ENCODE results near the gene EVA1A.

EVA1A gene

GRCh38 chr2:75518638-75519465 is 41.9 kb downstream of the EVA1A start:
- Histone ChIP-seq H3K23ac (ENCODE audit: low read length in 2 of 2) (no peak overlapping the region), H3K4me3 (ENCODE audit: insufficient read depth in 1 of 2, low read depth in 1 of 2, low read length in 2 of 2) (no peak overlapping the region), H3K9ac (ENCODE audit: low read length) (no peak overlapping the region), H3K14ac (ENCODE audit: low read length in 2 of 2) (no peak overlapping the region), H2BK120ac (ENCODE audit: low read depth, low read length) (no peak overlapping the region), H2BK5ac (ENCODE audit: low read depth, low read length, poor library complexity, severe bottlenecking) (no peak overlapping the region), H4K91ac (ENCODE audit: low read length) (no peak overlapping the region), H3K18ac (ENCODE audit: low read depth in 1 of 2, low read length in 2 of 2) (no peak overlapping the region), H3K4me1 (ENCODE audit: control insufficient read depth, insufficient read depth, low read depth, low read length) (peaks cover 4% of the 10 kb centered on the region), H2BK15ac (ENCODE audit: low read depth, poor library complexity, severe bottlenecking) (no peak overlapping the region), H3K36me3 (ENCODE audit: control insufficient read depth in 1 of 2, insufficient read depth in 2 of 2, low read depth in 1 of 2, low read length in 2 of 2) (peaks cover 26 to 40% of the 10 kb centered on the region in 2 experiments), H4K8ac (ENCODE audit: low read length) (no peak overlapping the region), H2AK5ac (ENCODE audit: low read length, severe bottlenecking) (no peak overlapping the region), H3K27me3 (ENCODE audit: control insufficient read depth in 1 of 2, insufficient read depth in 1 of 2, low read length in 2 of 2) (no peaks in the 10 kb centered on the region), H3K4ac (ENCODE audit: low read depth in 1 of 2, low read length in 2 of 2) (no peak overlapping the region), H2BK12ac (ENCODE audit: low read length in 2 of 2) (no peak overlapping the region), H2AFZ (ENCODE audit: low read depth, low read length) (no peak overlapping the region), H3K27ac (ENCODE audit: low read length, poor library complexity, severe bottlenecking) (no peak overlapping the region), H3K9me3 (ENCODE audit: control insufficient read depth, low read length) (no peaks in the 10 kb centered on the region), H3K79me1 (replicated peaks; ENCODE audit: low read length, poor library complexity, severe bottlenecking) (peaks cover 30% of the 10 kb centered on the region), H3K4me2 (ENCODE audit: low read length, poor library complexity, severe bottlenecking) (no peak overlapping the region)
- 96% methylated on average over 10 of the region's 10 CpGs for WGBS
- DNase-seq, result no peak

GRCh38 chr2:75517547-75518230 is 43.0 kb downstream of the EVA1A start:
- Histone ChIP-seq H4K8ac (ENCODE audit: low read length) (no peak overlapping the region), H2AK5ac (ENCODE audit: low read length, severe bottlenecking) (no peak overlapping the region), H3K9me3 (ENCODE audit: control insufficient read depth, low read length) (peaks cover 5% of the 10 kb centered on the region), H3K27me3 (ENCODE audit: control insufficient read depth in 1 of 2, insufficient read depth in 1 of 2, low read length in 2 of 2) (no peaks in the 10 kb centered on the region), H3K27ac (ENCODE audit: low read length, poor library complexity, severe bottlenecking) (no peak overlapping the region), H3K14ac (ENCODE audit: low read length in 2 of 2) (no peak overlapping the region), H2BK12ac (ENCODE audit: low read length in 2 of 2) (no peak overlapping the region), H4K91ac (ENCODE audit: low read length) (no peak overlapping the region), H3K4me2 (ENCODE audit: low read length, poor library complexity, severe bottlenecking) (no peak overlapping the region), H3K23ac (ENCODE audit: low read length in 2 of 2) (no peak overlapping the region), H3K4ac (ENCODE audit: low read depth in 1 of 2, low read length in 2 of 2) (no peak overlapping the region), H3K18ac (ENCODE audit: low read depth in 1 of 2, low read length in 2 of 2) (no peak overlapping the region), H3K36me3 (ENCODE audit: control insufficient read depth in 1 of 2, insufficient read depth in 2 of 2, low read depth in 1 of 2, low read length in 2 of 2) (peaks cover 28 to 49% of the 10 kb centered on the region in 2 experiments), H2BK120ac (ENCODE audit: low read depth, low read length) (no peak overlapping the region), H3K4me3 (ENCODE audit: insufficient read depth in 1 of 2, low read depth in 1 of 2, low read length in 2 of 2) (no peak overlapping the region), H3K4me1 (ENCODE audit: control insufficient read depth, insufficient read depth, low read depth, low read length) (no peaks in the 10 kb centered on the region), H2BK5ac (ENCODE audit: low read depth, low read length, poor library complexity, severe bottlenecking) (no peak overlapping the region), H3K9ac (ENCODE audit: low read length) (no peak overlapping the region), H3K79me1 (replicated peaks; ENCODE audit: low read length, poor library complexity, severe bottlenecking) (peaks cover 32% of the 10 kb centered on the region), H2AFZ (ENCODE audit: low read depth, low read length) (no peak overlapping the region), H2BK15ac (ENCODE audit: low read depth, poor library complexity, severe bottlenecking) (no peak overlapping the region)
- DNase-seq, result no peak
- 96% methylated on average over 6 of the region's 6 CpGs for WGBS

GRCh38 chr2:75516378-75517360 is 44.1 kb downstream of the EVA1A start:
- Histone ChIP-seq H2AFZ (ENCODE audit: low read depth, low read length) (no peak overlapping the region), H3K4me2 (ENCODE audit: low read length, poor library complexity, severe bottlenecking) (no peak overlapping the region), H3K36me3 (ENCODE audit: control insufficient read depth in 1 of 2, insufficient read depth in 2 of 2, low read depth in 1 of 2, low read length in 2 of 2) (peaks cover 34 to 53% of the 10 kb centered on the region in 2 experiments), H3K23ac (ENCODE audit: low read length in 2 of 2) (no peak overlapping the region), H3K9ac (ENCODE audit: low read length) (no peak overlapping the region), H2AK5ac (ENCODE audit: low read length, severe bottlenecking) (no peak overlapping the region), H3K4me1 (ENCODE audit: control insufficient read depth, insufficient read depth, low read depth, low read length) (no peaks in the 10 kb centered on the region), H3K27me3 (ENCODE audit: control insufficient read depth in 1 of 2, insufficient read depth in 1 of 2, low read length in 2 of 2) (no peaks in the 10 kb centered on the region), H2BK120ac (ENCODE audit: low read depth, low read length) (no peak overlapping the region), H2BK5ac (ENCODE audit: low read depth, low read length, poor library complexity, severe bottlenecking) (no peak overlapping the region), H3K9me3 (ENCODE audit: control insufficient read depth, low read length) (peaks cover 14% of the 10 kb centered on the region), H3K4ac (ENCODE audit: low read depth in 1 of 2, low read length in 2 of 2) (no peak overlapping the region), H3K18ac (ENCODE audit: low read depth in 1 of 2, low read length in 2 of 2) (no peak overlapping the region), H3K27ac (ENCODE audit: low read length, poor library complexity, severe bottlenecking) (no peak overlapping the region), H2BK12ac (ENCODE audit: low read length in 2 of 2) (no peak overlapping the region), H4K91ac (ENCODE audit: low read length) (no peak overlapping the region), H4K8ac (ENCODE audit: low read length) (no peak overlapping the region), H3K14ac (ENCODE audit: low read length in 2 of 2) (no peak overlapping the region), H3K79me1 (replicated peaks; ENCODE audit: low read length, poor library complexity, severe bottlenecking) (peaks cover 33% of the 10 kb centered on the region), H2BK15ac (ENCODE audit: low read depth, poor library complexity, severe bottlenecking) (no peak overlapping the region), H3K4me3 (ENCODE audit: insufficient read depth in 1 of 2, low read depth in 1 of 2, low read length in 2 of 2) (no peak overlapping the region)
- 90% methylated on average over 7 of the region's 8 CpGs for WGBS
- DNase-seq, result no peak
